ENCODE measurements around the gene BTG4. TPM values are rescaled to one million over a fixed set of nuclear protein-coding genes. Genes with fewer than 3 reads are reported as not detected.

BTG4 gene
- total RNA-seq, 1 donor from 2014 or later, result not detected

GRCh38 chr11:111459506-111460270, 52.5 kb downstream of the BTG4 start:
- H3K36me3 Mint-ChIP-seq (ENCODE audit: unreplicated experiment), result no peaks in the 10 kb centered on the region
- no peaks in the 10 kb centered on the region for H3K4me1 Mint-ChIP-seq (ENCODE audit: unreplicated experiment)
- H3K4me3 Mint-ChIP-seq (ENCODE audit: unreplicated experiment), result no peak overlapping the region
- H3K27ac Mint-ChIP-seq (ENCODE audit: unreplicated experiment), result no peak overlapping the region
- TF ChIP-seq, protein P1, sequence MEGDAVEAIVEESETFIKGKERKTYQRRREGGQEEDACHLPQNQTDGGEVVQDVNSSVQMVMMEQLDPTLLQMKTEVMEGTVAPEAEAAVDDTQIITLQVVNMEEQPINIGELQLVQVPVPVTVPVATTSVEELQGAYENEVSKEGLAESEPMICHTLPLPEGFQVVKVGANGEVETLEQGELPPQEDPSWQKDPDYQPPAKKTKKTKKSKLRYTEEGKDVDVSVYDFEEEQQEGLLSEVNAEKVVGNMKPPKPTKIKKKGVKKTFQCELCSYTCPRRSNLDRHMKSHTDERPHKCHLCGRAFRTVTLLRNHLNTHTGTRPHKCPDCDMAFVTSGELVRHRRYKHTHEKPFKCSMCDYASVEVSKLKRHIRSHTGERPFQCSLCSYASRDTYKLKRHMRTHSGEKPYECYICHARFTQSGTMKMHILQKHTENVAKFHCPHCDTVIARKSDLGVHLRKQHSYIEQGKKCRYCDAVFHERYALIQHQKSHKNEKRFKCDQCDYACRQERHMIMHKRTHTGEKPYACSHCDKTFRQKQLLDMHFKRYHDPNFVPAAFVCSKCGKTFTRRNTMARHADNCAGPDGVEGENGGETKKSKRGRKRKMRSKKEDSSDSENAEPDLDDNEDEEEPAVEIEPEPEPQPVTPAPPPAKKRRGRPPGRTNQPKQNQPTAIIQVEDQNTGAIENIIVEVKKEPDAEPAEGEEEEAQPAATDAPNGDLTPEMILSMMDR (IDR thresholded peaks at IDR 0.05), result no peak
- peaks cover 15% of the 10 kb centered on the region for H3K27me3 Mint-ChIP-seq (ENCODE audit: unreplicated experiment)
- peak; percentile 69 for DNase-seq (ENCODE audit: extremely low spot score, unreplicated experiment)
- no peaks in the 10 kb centered on the region for H3K9me3 Mint-ChIP-seq (ENCODE audit: unreplicated experiment)

DNA sequence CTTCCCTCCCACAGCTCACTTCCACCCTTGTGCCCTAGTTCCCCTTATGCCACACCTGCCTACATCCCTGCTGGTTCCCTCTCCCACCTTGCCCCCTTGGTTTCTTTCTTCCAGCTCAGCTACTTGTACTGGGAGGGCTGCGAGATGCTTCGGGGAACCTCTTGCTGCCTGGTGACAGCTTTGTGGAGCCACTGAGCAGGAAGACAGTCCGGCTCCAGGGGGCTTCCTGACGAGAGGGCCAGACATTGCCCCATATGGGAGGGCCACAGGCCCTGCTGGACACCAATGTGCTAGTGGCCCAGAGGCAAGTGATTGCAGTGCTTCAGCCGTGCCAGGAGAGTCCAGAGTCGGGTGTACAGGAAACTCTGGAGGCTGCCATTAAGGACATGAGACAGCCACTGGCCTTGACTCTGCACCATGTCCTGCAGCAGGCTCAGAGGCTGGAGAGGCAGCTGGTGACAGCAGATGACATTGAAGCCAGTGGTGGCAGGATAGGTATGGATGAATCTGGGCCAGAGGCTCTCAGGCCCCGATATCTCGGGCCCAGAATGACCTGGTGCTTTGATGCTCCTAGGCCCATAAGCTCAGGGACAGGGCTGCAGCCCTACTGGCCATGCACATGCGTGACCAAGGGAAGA, 54.3 kb downstream of the BTG4 start:
- H3K36me3 Mint-ChIP-seq (ENCODE audit: unreplicated experiment), result no peaks in the 10 kb centered on the region
- TF ChIP-seq, protein P1 (IDR thresholded peaks at IDR 0.05), result no peak
- H3K27me3 Mint-ChIP-seq (ENCODE audit: unreplicated experiment), result peaks cover 25% of the 10 kb centered on the region
- peak; percentile 80 for DNase-seq (ENCODE audit: extremely low spot score, unreplicated experiment)
- no peaks in the 10 kb centered on the region for H3K4me1 Mint-ChIP-seq (ENCODE audit: unreplicated experiment)
- H3K27ac Mint-ChIP-seq (ENCODE audit: unreplicated experiment), result no peak overlapping the region
- H3K9me3 Mint-ChIP-seq (ENCODE audit: unreplicated experiment), result no peaks in the 10 kb centered on the region
- no peak overlapping the region for H3K4me3 Mint-ChIP-seq (ENCODE audit: unreplicated experiment)

DNA sequence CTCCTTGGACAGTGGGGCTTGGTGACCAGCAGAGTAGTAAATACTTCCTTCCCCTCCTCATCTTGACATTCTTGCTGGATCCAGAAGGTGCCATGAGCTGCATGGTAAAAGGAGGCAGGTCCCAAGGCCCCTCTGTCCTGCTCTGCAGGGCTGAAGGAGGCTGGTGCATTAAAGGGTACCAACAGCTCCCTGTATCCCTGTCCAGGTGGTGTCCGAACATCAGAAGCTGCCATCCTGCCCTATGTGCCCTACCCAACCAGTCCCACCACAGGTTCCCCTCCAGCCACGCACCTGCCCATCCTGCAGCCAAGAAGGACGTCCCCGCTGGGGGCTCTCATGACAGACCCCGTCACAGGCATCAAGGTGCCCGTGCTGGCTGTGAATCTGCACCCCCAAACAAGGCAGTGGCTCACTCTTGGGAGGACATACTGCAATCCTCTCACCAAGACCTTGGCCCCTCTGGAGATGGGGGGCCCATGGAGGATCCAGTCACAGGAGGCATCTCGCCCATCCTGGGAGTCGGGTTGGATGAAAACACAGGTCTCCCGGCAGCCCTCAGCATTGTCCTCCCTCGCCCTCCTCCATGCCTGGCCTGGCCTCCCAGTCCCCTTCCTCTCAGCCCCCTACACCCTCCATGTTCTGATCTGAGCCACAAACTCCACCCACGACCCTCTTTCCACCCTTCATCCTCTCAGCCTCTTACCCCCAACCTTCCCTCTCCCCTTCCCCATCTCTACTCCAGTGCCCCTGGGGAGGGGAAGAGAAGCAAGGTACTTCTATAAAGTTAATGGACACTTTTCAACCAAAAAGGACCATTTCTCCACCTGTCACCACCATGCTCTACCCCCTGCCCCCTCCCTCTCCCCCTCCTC, 55.1 kb downstream of the BTG4 start:
- TF ChIP-seq, protein P1 (IDR thresholded peaks at IDR 0.05), result no peak
- H3K36me3 Mint-ChIP-seq (ENCODE audit: unreplicated experiment), result no peaks in the 10 kb centered on the region
- peaks cover 28% of the 10 kb centered on the region for H3K27me3 Mint-ChIP-seq (ENCODE audit: unreplicated experiment)
- no peaks in the 10 kb centered on the region for H3K9me3 Mint-ChIP-seq (ENCODE audit: unreplicated experiment)
- DNase-seq (ENCODE audit: extremely low spot score, unreplicated experiment), result peak; percentile 81
- H3K4me1 Mint-ChIP-seq (ENCODE audit: unreplicated experiment), result no peaks in the 10 kb centered on the region
- H3K27ac Mint-ChIP-seq (ENCODE audit: unreplicated experiment), result no peak overlapping the region
- H3K4me3 Mint-ChIP-seq (ENCODE audit: unreplicated experiment), result no peak overlapping the region

- Mint-ChIP-seq H3K27ac (ENCODE audit: unreplicated experiment) (no peak overlapping the region), H3K27me3 (ENCODE audit: unreplicated experiment) (peaks cover 33% of the 10 kb centered on the region), H3K36me3 (ENCODE audit: unreplicated experiment) (no peaks in the 10 kb centered on the region), H3K4me1 (ENCODE audit: unreplicated experiment) (no peaks in the 10 kb centered on the region), H3K9me3 (ENCODE audit: unreplicated experiment) (no peaks in the 10 kb centered on the region), H3K4me3 (ENCODE audit: unreplicated experiment) (no peak overlapping the region)
- DNase-seq (ENCODE audit: extremely low spot score, unreplicated experiment), result peak; percentile 75
- TF ChIP-seq, protein P1 (IDR thresholded peaks at IDR 0.05), result no peak
Measured at GRCh38 chr11:111456086-111456858, 55.9 kb downstream of the BTG4 start.
